Epithelial cell of proximal tubule (primary cell): ENCODE measurements around the gene BAIAP2. TPM values are rescaled to one million over a fixed set of nuclear protein-coding genes. Genes with fewer than 3 reads are reported as not detected.

ENCODE experiments used
- DNase-seq: peaks from one replicate; pipeline ENCODE4 v3.0.0-alpha.2; 2011; ENCODE audit warnings: low read depth
- H3K4me3 ChIP-seq: 2 replicates; pipeline ENCODE4 v1.5.1; 2011; ENCODE audit warnings: low read depth, mild to moderate bottlenecking, low read length
- CTCF ChIP-seq: conservative IDR thresholded peaks from 2 replicates; pipeline ENCODE4 v1.5.1; 2012; ENCODE audit warnings: low read depth, mild to moderate bottlenecking, low read length
- total RNA-seq: library from RNA; depleted of rRNA; stranded (reverse); fragments of >200 nt; gene quantifications from 2 replicates; pipeline ENCODE4 v1.2.3, GENCODE V29; 2015

The BAIAP2 gene
- total RNA-seq, 1 donor from 2014 or later = 44.0 TPM

DNA sequence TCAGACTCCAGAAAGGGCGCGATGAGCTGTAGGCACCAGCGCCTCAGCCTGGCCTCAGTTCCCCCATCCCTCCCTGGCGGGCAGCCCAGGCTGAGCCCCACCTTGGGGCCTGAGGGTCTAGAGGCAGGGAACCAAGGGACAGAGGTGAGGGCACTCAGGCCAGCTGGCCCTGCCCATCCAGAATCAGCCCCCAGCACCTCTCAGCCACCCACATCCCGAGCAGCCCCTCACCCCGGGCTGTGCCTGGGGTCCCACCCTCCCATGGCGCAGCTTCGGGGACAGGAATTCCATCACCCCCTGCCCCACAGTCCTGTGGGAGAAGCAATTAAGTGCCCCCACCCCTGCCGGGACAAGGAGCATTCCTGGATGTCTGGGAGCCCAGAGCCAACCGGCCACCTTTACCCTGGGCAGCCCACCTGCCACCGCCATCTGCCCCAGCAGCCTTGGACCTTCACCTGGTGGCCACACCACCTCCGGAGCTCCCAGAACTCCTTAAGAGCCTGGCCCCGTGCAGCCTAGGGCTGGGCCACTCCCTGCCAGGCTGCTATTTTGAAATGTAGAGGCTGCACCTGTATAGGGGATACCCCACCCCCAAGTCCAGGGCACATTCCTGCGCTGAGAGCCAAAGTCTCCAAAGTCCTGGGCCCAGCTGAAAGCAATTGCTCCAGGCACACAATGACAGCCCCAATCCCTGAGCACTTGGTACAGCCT lies 96.7 kb downstream of the BAIAP2 start:
- no peak overlapping the region for H3K4me3 ChIP-seq
- no peak for TF ChIP-seq CTCF
- DNase-seq = no peak

DNA sequence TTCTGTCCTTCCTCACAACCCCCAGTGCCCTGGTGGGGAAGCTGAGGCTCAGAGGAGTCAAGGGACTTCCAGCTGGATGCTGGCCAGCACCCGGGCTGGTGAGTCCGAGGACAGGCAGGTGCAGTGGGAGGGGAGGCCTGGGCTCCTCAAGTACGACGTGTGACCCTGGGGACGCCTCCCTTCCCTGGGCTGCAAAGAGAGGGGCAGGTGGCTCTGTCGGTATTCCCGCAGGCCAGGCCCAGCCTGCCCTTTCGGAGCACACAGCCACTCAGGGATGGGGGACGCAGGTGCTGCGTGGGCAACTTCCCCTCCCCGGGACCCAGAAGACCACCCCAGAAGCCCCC lies 97.2 kb downstream of the BAIAP2 start:
- no peak for DNase-seq
- H3K4me3 ChIP-seq = no peak overlapping the region
- TF ChIP-seq CTCF = no peak

GRCh38 chr17:81132770-81133723 lies 98.1 kb downstream of the BAIAP2 start:
- no peak for TF ChIP-seq CTCF
- no peak overlapping the region for H3K4me3 ChIP-seq
- DNase-seq = no peak

GRCh38 chr17:81134064-81134781 lies 99.3 kb downstream of the BAIAP2 start:
- no peak for TF ChIP-seq CTCF
- H3K4me3 ChIP-seq = no peak overlapping the region
- DNase-seq = no peak

DNA sequence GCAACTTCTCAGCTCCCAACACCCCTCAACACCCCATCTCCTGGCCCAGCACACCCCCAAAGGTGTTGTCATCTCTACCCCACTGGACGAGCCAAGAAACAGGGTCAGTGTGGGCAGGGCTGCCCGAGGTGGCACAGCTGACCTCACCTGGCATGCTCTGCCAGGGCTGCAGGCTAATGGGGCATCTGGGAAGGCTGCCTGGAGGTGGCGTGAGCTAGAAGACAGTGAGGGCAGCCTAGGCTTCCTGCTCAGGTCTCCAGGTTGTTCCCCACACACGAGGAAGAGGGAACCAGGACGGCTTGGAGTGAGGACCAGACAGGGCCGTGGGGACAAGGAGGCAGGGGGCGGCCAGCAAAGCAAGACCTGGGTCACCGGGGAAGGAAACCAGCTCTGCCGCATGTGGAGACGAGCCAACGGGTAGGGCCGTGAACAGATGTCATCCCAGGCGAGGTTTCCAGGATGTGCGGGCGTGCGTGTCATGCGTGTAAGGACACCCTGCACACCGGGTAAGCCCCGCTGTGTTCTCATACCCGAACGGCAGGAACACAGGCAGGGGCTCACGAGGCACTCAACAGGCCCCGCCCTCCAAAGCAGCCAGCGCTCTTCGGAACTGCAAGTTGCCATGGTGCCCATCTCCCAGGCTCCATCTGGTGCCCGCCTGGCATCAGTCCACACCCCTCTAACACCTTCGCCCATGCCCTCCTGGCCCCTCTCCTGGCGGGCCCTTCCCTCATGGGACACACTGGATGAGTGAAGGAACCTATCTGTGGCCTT lies 100.7 kb downstream of the BAIAP2 start:
- no peak for TF ChIP-seq CTCF
- DNase-seq = no peak
- no peak overlapping the region for H3K4me3 ChIP-seq

GRCh38 chr17:81136366-81136765 lies 101.4 kb downstream of the BAIAP2 start:
- no peak for TF ChIP-seq CTCF
- H3K4me3 ChIP-seq = no peak overlapping the region
- no peak for DNase-seq
